Inflammatory macrophage treated with lipopolysaccharide for 4 hours (primary cell): Measurements from ENCODE around the gene TBC1D3B.
"Not testable (repeated sequence)": the region's sequence is repeated elsewhere in the genome, so short reads cannot be mapped to it uniquely, and the experiment has no call there.

Source experiments
- DNase-seq: peaks from one replicate; pipeline ENCODE4 v3.0.0-alpha.2; 2020

TBC1D3B gene

DNA sequence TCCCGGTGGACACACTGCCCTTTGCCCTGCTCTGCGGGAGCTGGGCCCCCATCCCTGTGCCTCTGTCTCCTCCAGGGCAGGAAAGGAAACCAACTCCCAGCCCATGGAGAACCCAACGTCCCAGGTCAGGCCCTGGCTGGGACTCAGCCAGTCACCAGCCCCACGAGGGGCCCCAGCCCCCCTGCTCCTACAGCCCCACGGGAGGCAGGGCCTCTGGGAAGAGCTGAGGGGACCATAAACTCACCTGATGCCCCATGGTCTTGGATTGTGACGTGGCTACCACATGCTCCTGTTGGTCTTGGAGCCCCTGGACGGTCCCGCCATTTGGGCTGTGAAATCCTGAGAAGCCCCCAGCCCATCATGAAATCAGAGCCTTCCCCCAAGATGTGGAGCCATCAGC, 7.6 kb downstream of the TBC1D3B start:
- DNase-seq: not testable (repeated sequence)

DNA sequence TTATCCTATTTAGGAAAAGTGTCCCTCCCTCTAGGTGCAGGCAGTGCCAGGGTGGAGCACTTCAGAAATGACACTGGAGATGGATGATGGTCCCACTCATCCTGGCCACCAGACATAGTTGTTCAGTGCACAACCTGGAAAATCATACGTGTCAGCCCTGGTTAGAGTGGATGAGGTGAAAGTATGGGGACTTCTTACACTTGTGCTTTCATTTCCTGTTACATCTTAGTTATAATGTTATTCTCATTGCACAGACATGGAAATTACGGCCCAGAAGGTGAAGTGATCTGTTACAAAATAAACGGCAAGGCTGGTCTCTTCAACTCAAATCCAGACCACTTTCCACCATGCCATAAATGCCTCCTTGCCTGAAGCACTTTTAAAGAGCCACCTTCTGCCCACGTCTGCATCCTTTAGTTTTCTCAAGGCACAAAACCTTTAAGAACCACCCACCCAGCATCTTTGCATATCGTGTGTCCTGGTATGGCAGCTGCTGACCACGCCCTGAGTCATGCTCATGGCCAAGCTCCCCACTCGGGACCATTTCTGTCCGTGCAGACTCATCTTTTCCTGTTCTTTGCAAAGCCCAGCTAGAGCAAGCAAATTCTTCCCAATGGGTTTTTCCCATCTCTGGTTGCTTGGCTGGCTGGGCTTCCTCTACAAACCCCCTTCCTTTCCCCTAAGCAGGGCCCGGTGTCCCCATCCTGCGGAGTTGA, 22.4 kb downstream of the TBC1D3B start:
- DNase-seq: peak; percentile 99

- DNase-seq: peak; percentile 64
These were observed 23.8 kb downstream of the TBC1D3B start for GRCh38 chr17:36152639-36153120.

DNA sequence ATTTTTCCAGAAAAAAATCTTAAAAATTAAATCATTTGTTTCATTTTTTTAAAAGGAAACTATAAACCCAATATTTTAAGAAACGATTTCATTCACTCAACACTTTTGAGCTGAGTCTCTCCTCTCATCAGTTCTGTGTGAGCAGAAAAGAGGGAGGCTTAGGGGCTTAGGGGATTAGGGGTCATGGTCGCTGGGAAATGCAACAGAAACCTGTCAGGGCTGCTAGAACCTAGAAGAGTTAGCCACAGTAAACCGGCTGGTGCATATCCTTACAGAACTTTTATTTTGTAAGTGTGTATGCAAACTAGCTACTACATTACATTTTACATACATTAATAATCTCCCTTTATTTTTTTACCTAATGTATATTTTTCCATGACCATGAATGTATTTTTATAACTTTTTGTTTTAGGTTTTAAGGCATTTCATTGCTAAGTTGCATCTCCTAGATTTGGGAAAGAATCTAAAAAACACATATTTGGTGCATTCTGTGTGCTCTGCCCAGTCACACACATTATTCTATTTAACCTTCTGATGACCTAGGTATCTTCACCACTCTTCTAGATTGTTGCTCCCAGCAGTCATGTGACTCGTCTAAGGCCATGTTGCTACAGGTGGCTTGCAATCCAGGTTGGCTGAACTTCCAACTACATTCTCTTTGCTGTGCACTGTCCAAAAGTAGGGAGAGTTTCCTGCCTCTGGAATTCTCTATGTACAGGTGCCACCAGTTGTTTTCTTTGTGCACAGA, 24.4 kb downstream of the TBC1D3B start:
- DNase-seq: no peak

GRCh38 chr17:36149296-36149820, 27.1 kb downstream of the TBC1D3B start:
- DNase-seq: peak; percentile 90

- DNase-seq: peak; percentile 86
These were observed 27.7 kb downstream of the TBC1D3B start for GRCh38 chr17:36148559-36149295.

DNA sequence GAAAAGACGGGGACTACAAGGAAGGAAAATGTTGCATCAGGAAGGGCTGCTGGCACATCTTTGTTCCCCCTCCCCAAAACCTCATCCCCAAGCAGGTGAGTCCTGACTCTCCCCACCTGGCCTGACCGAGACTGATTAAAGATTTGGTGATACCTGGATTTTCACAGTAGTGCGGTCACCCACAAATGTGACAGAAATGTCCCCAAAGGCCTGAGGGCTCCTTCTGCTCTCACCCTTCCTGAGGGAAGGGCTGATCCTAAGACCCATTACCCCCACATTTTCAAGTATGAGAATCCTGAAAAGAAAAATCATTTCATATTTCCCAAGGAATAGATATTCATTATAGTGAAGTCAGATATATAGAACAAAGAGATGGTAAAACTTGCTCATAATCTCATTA, 28.8 kb downstream of the TBC1D3B start:
- no peak for DNase-seq

- DNase-seq: no peak
These were observed 31.3 kb downstream of the TBC1D3B start for GRCh38 chr17:36144981-36145729.

- peak; percentile 94 for DNase-seq
These were observed 32.4 kb downstream of the TBC1D3B start for GRCh38 chr17:36144014-36144413.

GRCh38 chr17:36142806-36143205, 33.6 kb downstream of the TBC1D3B start:
- DNase-seq: no peak

DNA sequence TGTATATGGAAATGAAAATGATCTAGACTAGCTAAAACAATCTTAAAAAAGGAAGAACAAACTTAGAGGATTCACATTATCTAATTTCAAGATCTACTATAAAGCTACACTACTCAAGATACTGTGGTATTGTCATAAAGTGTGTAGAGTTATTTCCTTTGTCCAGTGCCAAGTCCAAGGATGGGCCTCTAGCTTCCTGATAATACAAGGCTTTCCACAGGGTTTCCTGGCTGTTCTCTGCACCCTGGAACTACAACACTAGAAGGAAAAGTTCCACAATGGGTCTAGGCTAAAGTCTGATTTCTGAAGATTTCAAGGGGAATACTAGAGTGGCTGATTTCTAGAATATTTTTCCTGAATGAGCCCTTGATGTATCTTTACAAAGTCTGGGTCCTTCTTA, 34.2 kb downstream of the TBC1D3B start:
- DNase-seq: no peak

- no peak for DNase-seq
These were observed 40.0 kb downstream of the TBC1D3B start for GRCh38 chr17:36136439-36136838.

DNA sequence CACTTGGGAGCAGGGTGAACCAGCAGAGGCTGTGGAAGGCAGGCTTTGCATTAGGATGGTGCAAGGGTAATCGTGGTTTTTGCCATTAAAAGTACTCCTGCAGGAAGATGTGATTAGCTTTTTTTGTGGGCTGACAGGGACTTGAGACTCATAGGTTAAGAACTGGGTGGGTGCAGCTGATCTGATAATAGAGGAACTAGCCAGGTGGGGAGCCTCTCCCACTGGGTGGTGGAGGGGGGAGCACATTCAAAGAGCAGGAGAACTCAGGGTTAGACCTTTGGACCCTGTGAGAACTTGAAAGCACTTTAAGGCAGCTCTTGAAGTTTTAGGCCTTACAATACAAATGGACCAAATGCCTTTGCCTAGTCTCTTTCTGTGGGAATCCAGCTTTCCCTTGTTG, 40.4 kb downstream of the TBC1D3B start:
- DNase-seq: no peak

- DNase-seq: no peak
These were observed 41.0 kb downstream of the TBC1D3B start for GRCh38 chr17:36135465-36135864.

DNA sequence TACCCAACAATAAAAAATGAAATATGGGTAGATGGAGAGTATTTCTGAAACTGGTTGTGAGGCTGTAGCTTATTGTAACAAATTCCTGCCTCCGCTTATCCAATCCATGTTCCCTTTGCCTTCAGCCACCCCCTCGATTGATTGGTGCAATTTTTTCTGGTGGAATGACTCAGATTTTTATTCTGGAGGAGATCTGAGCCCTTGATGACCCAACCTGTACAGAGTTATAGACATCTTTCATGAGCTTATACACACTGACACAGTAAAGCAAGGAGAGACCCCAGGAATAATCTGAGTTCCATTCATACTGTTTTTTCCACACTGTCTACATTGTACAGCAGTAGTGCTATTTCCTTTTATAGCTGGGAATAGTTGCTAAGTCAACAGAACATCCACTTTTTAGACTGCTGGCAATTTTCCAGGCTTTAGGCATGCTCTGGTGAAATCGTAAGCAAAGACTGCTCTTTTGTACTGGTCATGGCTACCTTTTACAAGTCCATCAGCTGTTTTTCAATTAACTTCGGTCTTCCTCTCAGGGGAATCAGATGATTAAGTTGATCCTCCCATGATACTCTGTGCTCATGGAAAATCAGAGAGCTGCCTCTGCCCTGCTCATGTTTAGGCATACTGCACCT, 42.7 kb downstream of the TBC1D3B start:
- peak; percentile 80 for DNase-seq

- peak; percentile 74 for DNase-seq
These were observed 44.0 kb downstream of the TBC1D3B start for GRCh38 chr17:36132421-36132831.

- no peak for DNase-seq
These were observed 44.5 kb downstream of the TBC1D3B start for GRCh38 chr17:36131931-36132330.

DNA sequence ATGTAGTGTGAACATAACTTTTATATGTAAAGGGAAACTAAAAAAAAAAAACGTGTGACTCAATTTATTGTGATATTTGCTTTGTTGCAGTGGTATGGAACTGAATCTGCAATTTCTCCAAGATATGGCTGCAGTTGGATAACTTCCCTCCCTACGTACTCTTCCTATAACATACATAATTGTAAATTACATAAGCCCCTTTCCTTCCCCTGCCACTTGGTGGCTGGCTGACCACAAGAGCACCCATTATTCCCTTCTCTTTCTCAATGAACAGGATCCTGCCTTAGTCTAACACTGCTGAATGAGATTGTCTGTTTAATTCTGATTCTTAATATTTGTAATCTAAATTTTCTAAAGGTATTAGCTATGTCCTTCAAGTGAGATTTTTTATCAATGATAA, 45.0 kb downstream of the TBC1D3B start:
- peak; percentile 95 for DNase-seq

DNA sequence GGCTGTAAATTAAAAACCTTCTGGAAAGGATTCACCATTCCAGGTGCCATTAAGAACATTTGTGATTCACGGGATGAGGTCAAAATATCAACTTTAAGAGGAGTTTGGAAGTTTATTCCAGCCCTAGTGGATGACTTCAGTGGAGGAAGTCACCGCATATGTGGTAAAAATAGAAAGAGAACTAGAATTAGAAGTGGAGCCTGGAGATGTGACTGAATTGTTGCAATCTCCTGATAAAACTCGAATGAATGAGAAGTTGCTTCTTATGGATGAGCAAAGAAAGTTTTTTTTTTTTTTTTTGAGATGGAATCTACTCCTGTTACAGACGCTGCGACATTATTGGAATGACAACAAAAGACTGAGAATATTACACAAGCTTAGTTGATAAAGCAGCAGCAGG, 46.1 kb downstream of the TBC1D3B start:
- peak; percentile 72 for DNase-seq

DNA sequence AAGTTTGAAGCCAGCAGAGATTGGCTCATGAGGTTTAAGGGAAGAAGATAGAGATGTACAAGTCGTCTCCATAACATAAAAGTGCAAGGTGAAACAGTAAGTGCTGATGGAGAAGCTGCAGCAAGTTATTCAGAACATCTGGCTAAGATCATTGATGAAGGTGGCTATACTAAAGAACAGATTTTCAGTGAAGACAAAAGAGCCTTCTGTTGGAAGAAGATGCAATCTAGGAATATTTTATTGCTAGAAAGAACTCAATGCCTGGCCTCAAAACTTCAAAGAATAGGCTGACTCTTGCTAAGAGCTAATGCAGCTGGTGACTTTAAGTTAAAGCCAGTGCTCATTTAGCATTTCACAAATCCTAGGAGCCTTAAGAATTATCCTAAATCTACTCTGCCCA, 46.8 kb downstream of the TBC1D3B start:
- no peak for DNase-seq

DNA sequence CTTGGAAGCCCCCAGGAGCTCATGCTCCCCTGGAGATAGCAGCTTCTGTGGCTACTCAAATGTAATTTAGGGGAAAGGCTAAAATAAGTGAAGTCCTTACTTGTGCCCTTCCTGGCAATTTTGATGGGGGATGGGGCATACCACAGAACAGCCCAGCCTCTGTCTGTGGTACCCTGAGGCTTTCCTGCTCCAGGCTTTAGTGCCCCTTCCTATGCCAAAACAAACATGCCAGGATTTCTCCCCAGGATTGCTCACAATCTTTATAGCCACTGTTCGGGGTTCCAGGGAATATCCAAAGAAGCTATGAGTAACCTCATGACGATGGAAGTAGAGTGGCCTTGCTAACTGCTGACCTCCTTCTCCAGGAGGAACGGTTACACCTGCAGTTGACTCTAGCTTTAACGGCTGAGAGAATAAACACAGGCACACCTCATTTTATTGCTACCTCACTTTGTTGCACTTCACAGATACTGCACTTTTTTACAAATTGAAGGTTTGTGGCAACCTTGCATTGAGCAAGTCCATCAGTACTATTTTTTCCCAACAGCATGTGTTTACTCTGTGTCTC, 47.9 kb downstream of the TBC1D3B start:
- no peak for DNase-seq

- peak; percentile 52 for DNase-seq
These were observed 48.5 kb downstream of the TBC1D3B start for GRCh38 chr17:36127911-36128310.
